SJCRH30 (cell line): ENCODE measurements around the gene KBTBD3. TPM values are rescaled to one million over a fixed set of nuclear protein-coding genes. Genes with fewer than 3 reads are reported as not detected.
"Not testable (repeated sequence)": the region's sequence is repeated elsewhere in the genome, so short reads cannot be mapped to it uniquely, and the experiment has no call there.

Source experiments
- DNase-seq, 2 experiments: peaks; one replicate each; pipeline ENCODE4 v3.0.0-alpha.2; 2015 to 2020
- H3K27ac ChIP-seq: fragments of 250-450 bp; sonication (Bioruptor Pico); 2 replicates; pipeline ENCODE4 v1.5.1; 2020; ENCODE audit warnings: mild to moderate bottlenecking, moderate library complexity
- H3K27me3 ChIP-seq: fragments of 250-450 bp; sonication (Bioruptor Pico); 2 replicates; pipeline ENCODE4 v1.5.1; 2020; ENCODE audit warnings: mild to moderate bottlenecking, moderate library complexity
- H3K36me3 ChIP-seq: fragments of 250-450 bp; sonication (Bioruptor Pico); 2 replicates; pipeline ENCODE4 v1.5.1; 2020; ENCODE audit warnings: mild to moderate bottlenecking, moderate library complexity
- H3K4me1 ChIP-seq: fragments of 250-450 bp; sonication (Bioruptor Pico); 2 replicates; pipeline ENCODE4 v1.5.1; 2020; ENCODE audit warnings: mild to moderate bottlenecking, moderate library complexity
- H3K4me3 ChIP-seq: fragments of 250-450 bp; sonication (Bioruptor Pico); 2 replicates; pipeline ENCODE4 v1.5.1; 2020; ENCODE audit warnings: mild to moderate bottlenecking, moderate library complexity
- H3K9me3 ChIP-seq: fragments of 250-450 bp; sonication (Bioruptor Pico); replicated peaks from 2 replicates; pipeline ENCODE4 v1.5.1; 2020; ENCODE audit warnings: mild to moderate bottlenecking, moderate library complexity
- total RNA-seq: library from RNA; depleted of rRNA; stranded (reverse); fragments of >200 nt; shearing (Covaris generic); gene quantifications from 2 replicates; pipeline ENCODE4 v1.2.3, GENCODE V29; 2014

The KBTBD3 gene
- total RNA-seq, 1 experiment from 2014 or later, result 2.3 TPM

GRCh38 chr11:106031936-106032335 is 45.2 kb downstream of the KBTBD3 start:
- H3K27me3 ChIP-seq, result no peaks in the 10 kb centered on the region
- H3K4me3 ChIP-seq, result no peak overlapping the region
- no peak overlapping the region for H3K27ac ChIP-seq
- DNase-seq, result no peak
- H3K4me1 ChIP-seq, result no peaks in the 10 kb centered on the region
- no peaks in the 10 kb centered on the region for H3K36me3 ChIP-seq
- no peaks in the 10 kb centered on the region for H3K9me3 ChIP-seq

- Histone ChIP-seq H3K4me3 (no peak overlapping the region), H3K9me3 (no peaks in the 10 kb centered on the region), H3K27ac (no peak overlapping the region), H3K27me3 (no peaks in the 10 kb centered on the region), H3K4me1 (no peaks in the 10 kb centered on the region), H3K36me3 (no peaks in the 10 kb centered on the region)
- DNase-seq, result no peak
Measured at GRCh38 chr11:106031202-106031810, 45.8 kb downstream of the KBTBD3 start.

GRCh38 chr11:106030609-106031008 is 46.5 kb downstream of the KBTBD3 start:
- Histone ChIP-seq H3K4me3 (no peak overlapping the region), H3K27me3 (no peaks in the 10 kb centered on the region), H3K27ac (no peak overlapping the region), H3K9me3 (no peaks in the 10 kb centered on the region), H3K4me1 (no peaks in the 10 kb centered on the region), H3K36me3 (no peaks in the 10 kb centered on the region)
- DNase-seq, result no peak

- peak overlapping the region; percentile 38; the same call in 1 of the 2 replicates for H3K27ac ChIP-seq
- no peaks in the 10 kb centered on the region for H3K36me3 ChIP-seq
- H3K9me3 ChIP-seq, result no peaks in the 10 kb centered on the region
- peak overlapping the region; percentile 82 for H3K4me3 ChIP-seq
- peaks cover 4% of the 10 kb centered on the region; the same call in 1 of the 2 replicates for H3K4me1 ChIP-seq
- H3K27me3 ChIP-seq, result no peaks in the 10 kb centered on the region
- no peak for DNase-seq
Measured at GRCh38 chr11:106022795-106023275, 54.3 kb downstream of the KBTBD3 start.

- peaks cover 4% of the 10 kb centered on the region; the same call in 1 of the 2 replicates for H3K4me1 ChIP-seq
- peak; percentile 96 to 97 for DNase-seq
- no peaks in the 10 kb centered on the region for H3K36me3 ChIP-seq
- H3K27ac ChIP-seq, result peak within 1 kb of the TSS; percentile 54
- no peaks in the 10 kb centered on the region for H3K9me3 ChIP-seq
- peak within 1 kb of the TSS; percentile 82 for H3K4me3 ChIP-seq
- no peaks in the 10 kb centered on the region for H3K27me3 ChIP-seq
Measured at GRCh38 chr11:106021967-106022794, 55.0 kb downstream of the KBTBD3 start, which contains the start of gene MSANTD4. Gene MSANTD4, minus strand, starts transcription at chr11:106022240. Its CDS starts 11,323 bp downstream, at chr11:106010917.

- Histone ChIP-seq H3K27me3 (no peaks in the 10 kb centered on the region), H3K27ac (peak overlapping the region; percentile 54), H3K9me3 (no peaks in the 10 kb centered on the region), H3K36me3 (no peaks in the 10 kb centered on the region), H3K4me3 (peak overlapping the region; percentile 82), H3K4me1 (peaks cover 4% of the 10 kb centered on the region; the same call in 1 of the 2 replicates)
- DNase-seq, result peak in 1 of 2 experiments; percentile 20
Measured at GRCh38 chr11:106021181-106021966, 55.8 kb downstream of the KBTBD3 start.

- DNase-seq, result no peak
- Histone ChIP-seq H3K27me3 (no peaks in the 10 kb centered on the region), H3K4me1 (peaks cover 4% of the 10 kb centered on the region), H3K9me3 (no peaks in the 10 kb centered on the region), H3K27ac (no peak overlapping the region), H3K36me3 (no peaks in the 10 kb centered on the region), H3K4me3 (no peak overlapping the region)
Measured at GRCh38 chr11:106017093-106017492, 60.1 kb downstream of the KBTBD3 start.

GRCh38 chr11:106015066-106015465 is 62.1 kb downstream of the KBTBD3 start:
- no peak for DNase-seq
- Histone ChIP-seq H3K36me3 (no peaks in the 10 kb centered on the region; the same call in 1 of the 2 replicates), H3K4me3 (no peak overlapping the region), H3K27me3 (no peaks in the 10 kb centered on the region), H3K4me1 (no peaks in the 10 kb centered on the region; the same call in 1 of the 2 replicates), H3K27ac (no peak overlapping the region), H3K9me3 (no peaks in the 10 kb centered on the region)

GRCh38 chr11:106014620-106015019 is 62.5 kb downstream of the KBTBD3 start:
- Histone ChIP-seq H3K4me3 (no peak overlapping the region), H3K27ac (no peak overlapping the region), H3K9me3 (no peaks in the 10 kb centered on the region), H3K4me1 (no peaks in the 10 kb centered on the region; the same call in 1 of the 2 replicates), H3K27me3 (no peaks in the 10 kb centered on the region), H3K36me3 (no peaks in the 10 kb centered on the region; the same call in 1 of the 2 replicates)
- DNase-seq, result no peak

- Histone ChIP-seq H3K27me3 (no peaks in the 10 kb centered on the region), H3K9me3 (no peaks in the 10 kb centered on the region), H3K36me3 (peaks cover 5% of the 10 kb centered on the region; the same call in 1 of the 2 replicates), H3K4me3 (no peak overlapping the region), H3K4me1 (no peaks in the 10 kb centered on the region; the same call in 1 of the 2 replicates), H3K27ac (no peak overlapping the region)
- no peak for DNase-seq
Measured at GRCh38 chr11:106014035-106014434, 63.1 kb downstream of the KBTBD3 start.

- H3K36me3 ChIP-seq, result peaks cover 10% of the 10 kb centered on the region
- DNase-seq, result peak; percentile 13 to 43
- H3K4me3 ChIP-seq, result no peak overlapping the region
- H3K9me3 ChIP-seq, result no peaks in the 10 kb centered on the region
- H3K4me1 ChIP-seq, result no peaks in the 10 kb centered on the region; the same call in 1 of the 2 replicates
- H3K27me3 ChIP-seq, result no peaks in the 10 kb centered on the region
- H3K27ac ChIP-seq, result peak overlapping the region; percentile 60
Measured at GRCh38 chr11:106012744-106013143, 64.4 kb downstream of the KBTBD3 start.

- Histone ChIP-seq H3K4me1 (no peaks in the 10 kb centered on the region; the same call in 1 of the 2 replicates), H3K27ac (no peak overlapping the region), H3K27me3 (no peaks in the 10 kb centered on the region), H3K4me3 (no peak overlapping the region), H3K36me3 (peaks cover 15% of the 10 kb centered on the region), H3K9me3 (no peaks in the 10 kb centered on the region)
- DNase-seq, result no peak
Measured at GRCh38 chr11:106011481-106011880, 65.7 kb downstream of the KBTBD3 start.

GRCh38 chr11:106003094-106003493 is 74.1 kb downstream of the KBTBD3 start:
- not testable (repeated sequence) for H3K27me3 ChIP-seq, DNase-seq, H3K4me1 ChIP-seq, H3K9me3 ChIP-seq, H3K4me3 ChIP-seq, H3K27ac ChIP-seq
- H3K36me3 ChIP-seq, result 0 out of 2 replicates have a peak, but pooled peaks cover 10% of the 10 kb centered on the region

- H3K27ac ChIP-seq, result no peak overlapping the region
- DNase-seq, result no peak
- H3K27me3 ChIP-seq, result no peaks in the 10 kb centered on the region
- no peaks in the 10 kb centered on the region for H3K4me1 ChIP-seq
- H3K36me3 ChIP-seq, result 0 out of 2 replicates have a peak, but pooled peaks cover 4% of the 10 kb centered on the region
- no peak overlapping the region for H3K4me3 ChIP-seq
- H3K9me3 ChIP-seq, result no peaks in the 10 kb centered on the region
Measured at GRCh38 chr11:106001304-106002012, 75.7 kb downstream of the KBTBD3 start.
